H1 (cell line): ENCODE measurements around the gene PMPCB. TPM values are rescaled to one million over a fixed set of nuclear protein-coding genes. Genes with fewer than 3 reads are reported as not detected.

Source experiments
- CTCF ChIA-PET: fragments of 300-600 bp; sonication (Branson Sonifier 250); formaldehyde crosslinking; loops from one replicate; lab custom pipeline; 2021; ENCODE audit not compliant: partially characterized antibody; lab: Charles Lee
- POLR2A ChIA-PET: fragments of 300-600 bp; sonication (Branson Sonifier 250); formaldehyde crosslinking; loops from one replicate; lab custom pipeline; 2021; ENCODE audit warnings: inconsistent platforms; ENCODE audit not compliant: partially characterized antibody; lab: Charles Lee
- DNase-seq, 2 experiments: peaks; one replicate each; pipeline versions ENCODE4 v3.0.0 to v3.0.0-alpha.2; 2010 to 2022; ENCODE audit warnings: low spot score in 2 of 2, low read depth in 1 of 2, mixed read lengths in 1 of 2
- FAIRE-seq: peaks from 2 replicates; lab custom pipeline; 2011; peaks lifted over from hg19 to GRCh38; lab: Jason Lieb, UNC
- H2AFZ ChIP-seq: 2 replicates; pipeline ENCODE4 v1.8.1; 2012; ENCODE audit warnings: low read length, inconsistent platforms
- H2AK5ac ChIP-seq: 2 replicates; pipeline ENCODE4 v1.6.1; 2013; ENCODE audit warnings: low read depth, low read length
- H2BK120ac ChIP-seq: replicated peaks from 2 replicates; pipeline ENCODE3; 2013; ENCODE audit warnings: low read depth, low read length, inconsistent platforms
- H2BK12ac ChIP-seq: 2 replicates; pipeline ENCODE4 v1.6.1; 2013; ENCODE audit warnings: low read depth, low read length
- H2BK15ac ChIP-seq: 2 replicates; pipeline ENCODE4 v1.6.1; 2013; ENCODE audit warnings: low read length
- H2BK20ac ChIP-seq: 2 replicates; pipeline ENCODE4 v1.6.1; 2013; ENCODE audit warnings: low read length
- H2BK5ac ChIP-seq: 2 replicates; pipeline ENCODE4 v1.6.1; 2013; ENCODE audit warnings: low read depth, low read length
- H3K14ac ChIP-seq: 2 replicates; pipeline ENCODE4 v1.6.1; 2013; ENCODE audit warnings: inconsistent platforms; ENCODE audit not compliant: insufficient read length
- H3K18ac ChIP-seq: 2 replicates; pipeline ENCODE4 v1.6.1; 2013; ENCODE audit warnings: low read length; ENCODE audit errors: extremely low read depth
- H3K23ac ChIP-seq: 2 replicates; pipeline ENCODE4 v1.6.1; 2013; ENCODE audit warnings: inconsistent platforms; ENCODE audit not compliant: insufficient read length
- H3K23me2 ChIP-seq: 2 replicates; pipeline ENCODE4 v1.6.1; 2013; ENCODE audit warnings: low read depth, low read length
- H3K27ac ChIP-seq: 2 replicates; pipeline ENCODE4 v1.6.1; 2011; ENCODE audit warnings: low read depth, low read length, inconsistent platforms
- H3K27me3 ChIP-seq, 4 experiments: replicated peaks in 1 of 4; 1 replicate in 1 of 4; 2 replicates in 3 of 4; pipeline versions ENCODE4 v1.6.1 to v1.8.1; 2011 to 2013; ENCODE audit warnings: low read length in 3 of 4, mild to moderate bottlenecking in 3 of 4, inconsistent platforms in 2 of 4, mixed read lengths in 2 of 4, moderate library complexity in 1 of 4; ENCODE audit not compliant: control insufficient read depth in 3 of 4, insufficient read depth in 3 of 4; ENCODE audit errors: extremely low read depth in 1 of 4
- H3K36me3 ChIP-seq, 4 experiments: 2 replicates each; pipeline versions ENCODE4 v1.6.1 to v1.8.1; 2011 to 2013; ENCODE audit warnings: mild to moderate bottlenecking in 4 of 4, low read length in 3 of 4, moderate library complexity in 2 of 4, control low read depth in 1 of 4, inconsistent platforms in 1 of 4; ENCODE audit not compliant: insufficient read depth in 4 of 4, control insufficient read depth in 2 of 4
- H3K4ac ChIP-seq: replicated peaks from 2 replicates; pipeline ENCODE3; 2013; ENCODE audit warnings: low read length, low read depth, mixed read lengths, inconsistent platforms; ENCODE audit not compliant: insufficient read length
- H3K4me1 ChIP-seq, 4 experiments: replicated peaks in 1 of 4; 1 replicate in 1 of 4; 2 replicates in 3 of 4; pipeline versions ENCODE4 v1.6.1 to v1.8.1; 2011 to 2013; ENCODE audit warnings: low read length in 3 of 4, inconsistent platforms in 2 of 4, mixed read lengths in 1 of 4; ENCODE audit not compliant: insufficient read depth in 4 of 4, control insufficient read depth in 3 of 4
- H3K4me2 ChIP-seq, 2 experiments: 2 replicates each; pipeline versions ENCODE4 v1.6.1 to v1.8.1; 2011 to 2013; ENCODE audit warnings: low read depth in 2 of 2, low read length in 2 of 2, control low read depth in 1 of 2, inconsistent platforms in 1 of 2, mild to moderate bottlenecking in 1 of 2; ENCODE audit not compliant: insufficient read depth in 1 of 2
- H3K4me3 ChIP-seq, 4 experiments: fragments of 200-600, 300-600 bp in 1 of 4; sonication (generic), shearing (Covaris generic), sonication (Bioruptor Twin) in 1 of 4; 2 replicates each; pipeline versions ENCODE4 v1.5.1 to v1.8.1; 2011 to 2016; ENCODE audit warnings: low read length in 4 of 4, low read depth in 3 of 4, control low read depth in 2 of 4, inconsistent platforms in 2 of 4, mild to moderate bottlenecking in 2 of 4, mixed read lengths in 1 of 4, moderate library complexity in 1 of 4; ENCODE audit not compliant: insufficient read depth in 2 of 4; ENCODE audit errors: extremely low read depth in 1 of 4
- H3K56ac ChIP-seq: replicated peaks from 2 replicates; pipeline ENCODE3; 2013; ENCODE audit warnings: low read depth, mild to moderate bottlenecking, mixed read lengths, low read length, inconsistent platforms; ENCODE audit not compliant: insufficient read length
- H3K79me1 ChIP-seq: 2 replicates; pipeline ENCODE4 v1.6.1; 2013; ENCODE audit warnings: low read depth, low read length, control low read depth
- H3K79me2 ChIP-seq, 2 experiments: 2 replicates each; pipeline versions ENCODE4 v1.6.1 to v1.8.1; 2012 to 2013; ENCODE audit warnings: low read length in 2 of 2, mild to moderate bottlenecking in 2 of 2, inconsistent platforms in 1 of 2; ENCODE audit not compliant: insufficient read depth in 2 of 2, control insufficient read depth in 1 of 2
- H3K9ac ChIP-seq, 4 experiments: replicated peaks in 1 of 4; 1 replicate in 1 of 4; 2 replicates in 3 of 4; pipeline versions ENCODE4 v1.6.1 to v1.8.1; 2011 to 2013; ENCODE audit warnings: low read depth in 3 of 4, low read length in 3 of 4, control low read depth in 2 of 4, mild to moderate bottlenecking in 2 of 4, moderate library complexity in 2 of 4, inconsistent platforms in 1 of 4; ENCODE audit errors: extremely low read depth in 1 of 4
- H3K9me3 ChIP-seq, 2 experiments: 2 replicates each; pipeline versions ENCODE4 v1.6.1 to v1.8.1; 2012 to 2013; ENCODE audit warnings: mild to moderate bottlenecking in 2 of 2, moderate library complexity in 2 of 2, control low read depth in 1 of 2, inconsistent platforms in 1 of 2, low read depth in 1 of 2, low read length in 1 of 2, mixed read lengths in 1 of 2; ENCODE audit not compliant: insufficient read depth in 2 of 2
- H4K20me1 ChIP-seq, 2 experiments: replicated peaks in 1 of 2; 2 replicates each; pipeline versions ENCODE3 to v1.8.1; 2011 to 2013; ENCODE audit warnings: inconsistent platforms in 2 of 2, low read length in 2 of 2, mild to moderate bottlenecking in 1 of 2; ENCODE audit not compliant: insufficient read depth in 2 of 2, control insufficient read depth in 1 of 2
- H4K5ac ChIP-seq: 2 replicates; pipeline ENCODE4 v1.6.1; 2013; ENCODE audit warnings: low read length, low read depth, mixed read lengths, inconsistent platforms; ENCODE audit not compliant: insufficient read length
- H4K8ac ChIP-seq: 2 replicates; pipeline ENCODE4 v1.8.0; 2013; ENCODE audit warnings: mild to moderate bottlenecking, moderate library complexity, low read length, inconsistent platforms; ENCODE audit not compliant: insufficient read depth; ENCODE audit errors: extremely low read depth
- H4K91ac ChIP-seq: replicated peaks from 2 replicates; pipeline ENCODE3; 2013; ENCODE audit warnings: low read length, mixed read lengths, inconsistent platforms; ENCODE audit not compliant: insufficient read length
- ASH2L ChIP-seq: fragments of 200-600, 300-600 bp; sonication (generic); IDR thresholded peaks from one replicate; pipeline ENCODE4 v1.7.1; 2017; ENCODE audit warnings: low read length
- CEBPB ChIP-seq: IDR thresholded peaks from 2 replicates; pipeline ENCODE4 v1.6.1; 2012; ENCODE audit warnings: low read depth, low read length
- EP300 ChIP-seq, 2 experiments: IDR thresholded peaks; 1 replicate in 1 of 2; 2 replicates in 1 of 2; pipeline ENCODE4 v1.6.1; 2011 to 2012; ENCODE audit warnings: low read depth in 2 of 2, low read length in 2 of 2, mild to moderate bottlenecking in 2 of 2, borderline replicate concordance in 1 of 2, inconsistent platforms in 1 of 2, moderate library complexity in 1 of 2
- FOSL1 ChIP-seq: IDR thresholded peaks from 2 replicates; pipeline ENCODE4 v1.6.1; 2011; ENCODE audit warnings: mild to moderate bottlenecking, low read depth, low read length, moderate library complexity; ENCODE audit not compliant: insufficient read depth
- GABPA ChIP-seq: IDR thresholded peaks from 2 replicates; pipeline ENCODE4 v1.6.1; 2011; ENCODE audit warnings: mild to moderate bottlenecking, low read length, moderate library complexity, borderline replicate concordance; ENCODE audit not compliant: insufficient read depth
- POU5F1 ChIP-seq: IDR thresholded peaks from 2 replicates; pipeline ENCODE4 v1.6.1; 2011; ENCODE audit warnings: low read depth, mild to moderate bottlenecking, low read length, moderate library complexity
- RBBP5 ChIP-seq: IDR thresholded peaks from 2 replicates; pipeline ENCODE4 v1.7.1; 2012; ENCODE audit warnings: low read depth, mild to moderate bottlenecking, inconsistent platforms, low read length, moderate library complexity, borderline replicate concordance
- SAP30 ChIP-seq: fragments of 300-600 bp; sonication (generic); IDR thresholded peaks from 2 replicates; pipeline ENCODE4 v1.7.1; 2012; ENCODE audit warnings: low read length, moderate library complexity, mild to moderate bottlenecking, inconsistent platforms; ENCODE audit not compliant: insufficient read depth, insufficient replicate concordance
- SP1 ChIP-seq: IDR thresholded peaks from 2 replicates; pipeline ENCODE4 v1.6.1; 2011; ENCODE audit warnings: low read depth, low read length
- TAF1 ChIP-seq: IDR thresholded peaks from 2 replicates; pipeline ENCODE4 v1.6.1; 2011; ENCODE audit warnings: mild to moderate bottlenecking, low read depth, low read length
- TEAD4 ChIP-seq: IDR thresholded peaks from 2 replicates; pipeline ENCODE4 v1.6.1; 2012; ENCODE audit warnings: low read depth, low read length, inconsistent platforms, mixed read lengths
- WGBS, 2 experiments: shearing (Covaris generic) in 1 of 2; methylation state at CpG; one replicate each; pipeline versions ENCODE4 v1.1.6 to v1.1.7; 2013 to 2015; ENCODE audit warnings: low lambda C conversion rate in 2 of 2, mixed read lengths in 2 of 2, inconsistent platforms in 1 of 2, low coverage in 1 of 2, missing lambda C conversion rate in 1 of 2; ENCODE audit not compliant: insufficient replicate concordance in 2 of 2, insufficient coverage in 1 of 2, insufficient read length in 1 of 2; ENCODE audit errors: extremely low coverage in 1 of 2, missing lambda C conversion rate in 1 of 2; 5-methylcytosine and 5-hydroxymethylcytosine counted together
- polyA plus RNA-seq, 7 experiments: library from polyadenylated mRNA; depleted of rRNA in 3 of 7; stranded (reverse) in 5 of 7; unstranded in 2 of 7; fragments of >200 nt in 5 of 7; fragments of 200-250 nt in 2 of 7; gene quantifications; 1 replicate in 5 of 7; 2 replicates in 1 of 7; 4 replicates in 1 of 7; pipeline versions ENCODE4 v1.2.1 to v1.2.3, GENCODE V29; 2011 to 2013; ENCODE audit warnings: missing spikeins in 2 of 7, mixed read lengths in 2 of 7
- total RNA-seq: library from RNA; stranded (reverse); fragmentation: NEBNext Ultra II Directional; extraction: Animal tissue kit (Norgen Biotek cat#: 25700); gene quantifications from 2 replicates; pipeline ENCODE4 v1.2.1, GENCODE V29; 2021
- TF ChIP-seq, protein P1 (sequence below): IDR thresholded peaks from 2 replicates; pipeline ENCODE4 v1.6.1; 2012; ENCODE audit warnings: inconsistent platforms

PMPCB gene
- total and polyA plus RNA-seq, 2 of the 8 experiments (the other 6 are each of a cell fraction or from before 2014, with no cell fraction given), result 60.6 to 83.5 TPM

DNA sequence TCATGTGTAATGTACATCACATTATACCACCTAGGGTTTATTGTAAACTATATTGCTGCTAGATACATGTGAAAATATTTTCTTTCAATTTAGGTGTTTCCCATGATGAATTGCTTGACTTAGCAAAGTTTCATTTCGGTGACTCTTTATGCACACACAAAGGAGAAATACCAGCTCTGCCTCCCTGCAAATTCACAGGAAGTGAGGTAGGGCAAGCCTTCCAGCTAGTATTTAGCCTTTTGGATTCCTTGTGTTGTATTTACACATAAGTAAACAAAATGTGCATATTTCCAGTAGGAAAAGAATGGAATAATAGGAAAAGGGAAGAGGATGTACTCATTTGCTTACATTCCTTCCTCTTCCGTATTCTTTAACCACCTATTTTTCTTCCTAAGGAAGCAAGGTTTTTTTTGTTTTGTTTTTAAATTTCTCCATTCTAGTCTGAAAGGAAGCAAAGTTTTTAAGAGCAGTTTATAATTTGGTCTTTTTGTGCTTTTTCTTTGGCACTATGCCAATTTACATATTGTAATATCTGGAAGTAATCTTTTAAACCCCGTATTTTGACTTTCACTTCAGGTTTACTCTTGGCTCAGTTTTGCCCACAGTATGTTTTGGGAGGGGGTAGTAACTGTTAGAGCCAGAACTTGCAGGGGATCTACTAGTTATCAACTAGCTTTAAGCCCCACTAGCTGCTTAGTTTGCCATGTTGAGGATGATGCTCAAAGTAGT is 10.4 kb downstream of the PMPCB start:
- Histone ChIP-seq H3K4ac (no peak overlapping the region), H3K4me3 (no peak overlapping the region), H3K27me3 (no peaks in the 10 kb centered on the region), H4K20me1 (peaks cover 2 to 4% of the 10 kb centered on the region in 2 experiments), H2AK5ac (no peak overlapping the region), H3K56ac (no peak overlapping the region), H2BK15ac (no peak overlapping the region), H2BK12ac (no peak overlapping the region), H2AFZ (no peak overlapping the region), H3K14ac (no peak overlapping the region), H2BK120ac (no peak overlapping the region), H4K8ac (no peak overlapping the region), H2BK5ac (no peak overlapping the region), H3K36me3 (peaks cover 22 to 95% (median 59%) of the 10 kb centered on the region in 4 experiments), H3K79me2 (no peaks in the 10 kb centered on the region), H3K9me3 (no peaks in the 10 kb centered on the region), H3K4me1 (no peaks in the 10 kb centered on the region), H2BK20ac (no peak overlapping the region), H3K9ac (no peak overlapping the region), H4K91ac (no peak overlapping the region), H4K5ac (no peak overlapping the region), H3K4me2 (no peak overlapping the region), H3K23me2 (no peaks in the 10 kb centered on the region), H3K23ac (no peak overlapping the region), H3K18ac (no peak overlapping the region), H3K79me1 (no peaks in the 10 kb centered on the region), H3K27ac (no peak overlapping the region)
- CTCF ChIA-PET, result interaction anchor here (0.6 to 1.3 kb wide), 4 partner anchors 9 to 1662 kb away, joined by 3 to 5 read pairs (median 4); partner anchors contain the start of gene PMPCB
- FAIRE-seq (no peak), DNase-seq (no peak)
- POLR2A ChIA-PET, result interaction anchor here (1.1 to 3.5 kb wide), 4 partner anchors 10 to 32 kb away, joined by 3 to 9 read pairs (median 4); partner anchors contain the start of gene PMPCB
- WGBS, 2 experiments, result 92% methylated on average over 3 of the region's 3 CpGs; no CpG with 5 or more reads in 1 of the 2 experiments
- TF ChIP-seq GABPA, result no peak
- TF ChIP-seq FOSL1, result no peak
- TF ChIP-seq TAF1, result no peak
- TF ChIP-seq RBBP5, result no peak
- no peak for TF ChIP-seq POU5F1
- no peak for TF ChIP-seq ASH2L
- TF ChIP-seq, protein P1, sequence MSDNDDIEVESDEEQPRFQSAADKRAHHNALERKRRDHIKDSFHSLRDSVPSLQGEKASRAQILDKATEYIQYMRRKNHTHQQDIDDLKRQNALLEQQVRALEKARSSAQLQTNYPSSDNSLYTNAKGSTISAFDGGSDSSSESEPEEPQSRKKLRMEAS, result no peak
- TF ChIP-seq SP1, result no peak
- TF ChIP-seq CEBPB, result no peak
- no peak for TF ChIP-seq SAP30
- TF ChIP-seq EP300 (IDR thresholded peaks at IDR 0.05; ENCODE audit: borderline replicate concordance in 1 of 2, low read depth in 2 of 2, low read length in 2 of 2), result no peak
- TF ChIP-seq TEAD4, result no peak
